Fibroblast of lung (primary cell): ENCODE data around the gene COASY.

ENCODE experiments used
- EZH2 ChIP-seq: IDR thresholded peaks from 2 replicates; pipeline ENCODE4 v1.5.1; 2012; ENCODE audit warnings: low read length, control low read depth, mild to moderate bottlenecking; ENCODE audit errors: missing control alignments
- TF ChIP-seq, protein P1 (sequence below), 2 donors: IDR thresholded peaks in 1 of 2; conservative IDR thresholded peaks in 1 of 2; 1 replicate in 1 of 2; 2 replicates in 1 of 2; pipeline ENCODE4 v1.5.1; 2011 to 2012; ENCODE audit warnings: low read length in 2 of 2, control low read depth in 1 of 2, inconsistent platforms in 1 of 2, low read depth in 1 of 2, mild to moderate bottlenecking in 1 of 2

DNA sequence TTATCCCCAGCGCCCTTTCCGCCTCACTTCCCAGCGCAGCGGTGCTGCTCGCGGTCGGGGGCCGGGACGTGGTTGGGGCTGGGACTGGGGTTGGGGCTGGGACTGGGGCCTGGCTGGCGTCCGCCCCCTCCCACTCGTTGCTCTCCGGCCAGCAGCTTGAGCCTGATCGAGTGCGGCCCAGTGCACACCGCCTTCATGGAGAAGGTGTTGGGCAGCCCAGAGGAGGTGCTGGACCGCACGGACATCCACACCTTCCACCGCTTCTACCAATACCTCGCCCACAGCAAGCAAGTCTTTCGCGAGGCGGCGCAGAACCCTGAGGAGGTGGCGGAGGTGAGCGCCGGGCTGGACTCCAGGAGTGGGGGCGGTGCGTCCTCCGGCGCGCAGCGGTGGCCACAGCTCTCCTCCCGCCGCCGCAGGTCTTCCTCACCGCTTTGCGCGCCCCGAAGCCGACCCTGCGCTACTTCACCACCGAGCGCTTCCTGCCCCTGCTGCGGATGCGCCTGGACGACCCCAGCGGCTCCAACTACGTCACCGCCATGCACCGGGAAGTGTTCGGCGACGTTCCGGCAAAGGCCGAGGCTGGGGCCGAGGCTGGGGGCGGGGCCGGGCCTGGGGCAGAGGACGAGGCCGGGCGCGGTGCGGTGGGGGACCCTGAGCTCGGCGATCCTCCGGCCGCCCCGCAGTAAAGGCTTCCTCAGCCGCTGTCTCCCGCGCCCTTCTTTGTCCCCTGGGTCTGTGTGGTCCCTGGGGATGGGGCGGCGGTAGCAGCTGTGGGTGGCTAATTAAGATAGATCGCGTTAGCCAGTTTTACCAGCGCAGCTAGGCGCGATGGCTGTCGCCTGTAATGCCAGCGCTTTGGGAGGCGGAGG, 7.5 kb upstream of the COASY start:
- TF ChIP-seq, protein P1, sequence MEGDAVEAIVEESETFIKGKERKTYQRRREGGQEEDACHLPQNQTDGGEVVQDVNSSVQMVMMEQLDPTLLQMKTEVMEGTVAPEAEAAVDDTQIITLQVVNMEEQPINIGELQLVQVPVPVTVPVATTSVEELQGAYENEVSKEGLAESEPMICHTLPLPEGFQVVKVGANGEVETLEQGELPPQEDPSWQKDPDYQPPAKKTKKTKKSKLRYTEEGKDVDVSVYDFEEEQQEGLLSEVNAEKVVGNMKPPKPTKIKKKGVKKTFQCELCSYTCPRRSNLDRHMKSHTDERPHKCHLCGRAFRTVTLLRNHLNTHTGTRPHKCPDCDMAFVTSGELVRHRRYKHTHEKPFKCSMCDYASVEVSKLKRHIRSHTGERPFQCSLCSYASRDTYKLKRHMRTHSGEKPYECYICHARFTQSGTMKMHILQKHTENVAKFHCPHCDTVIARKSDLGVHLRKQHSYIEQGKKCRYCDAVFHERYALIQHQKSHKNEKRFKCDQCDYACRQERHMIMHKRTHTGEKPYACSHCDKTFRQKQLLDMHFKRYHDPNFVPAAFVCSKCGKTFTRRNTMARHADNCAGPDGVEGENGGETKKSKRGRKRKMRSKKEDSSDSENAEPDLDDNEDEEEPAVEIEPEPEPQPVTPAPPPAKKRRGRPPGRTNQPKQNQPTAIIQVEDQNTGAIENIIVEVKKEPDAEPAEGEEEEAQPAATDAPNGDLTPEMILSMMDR (conservative IDR thresholded peaks at IDR 0.05 in 1 of 2, IDR thresholded peaks at IDR 0.05 in 1 of 2; ENCODE audit: low read depth in 1 of 2, low read length in 2 of 2), result no peak
- no peak for TF ChIP-seq EZH2
